NOMO-1 treated with DMSO at 0.1 percent for 48 hours (cell line): ENCODE measurements around the gene BRD7.

Source experiments
- DNase-seq: peaks from one replicate; lab custom pipeline; 2025; ENCODE audit not compliant: unreplicated experiment; lab: John Stamatoyannopoulos, UW

Gene BRD7

DNA sequence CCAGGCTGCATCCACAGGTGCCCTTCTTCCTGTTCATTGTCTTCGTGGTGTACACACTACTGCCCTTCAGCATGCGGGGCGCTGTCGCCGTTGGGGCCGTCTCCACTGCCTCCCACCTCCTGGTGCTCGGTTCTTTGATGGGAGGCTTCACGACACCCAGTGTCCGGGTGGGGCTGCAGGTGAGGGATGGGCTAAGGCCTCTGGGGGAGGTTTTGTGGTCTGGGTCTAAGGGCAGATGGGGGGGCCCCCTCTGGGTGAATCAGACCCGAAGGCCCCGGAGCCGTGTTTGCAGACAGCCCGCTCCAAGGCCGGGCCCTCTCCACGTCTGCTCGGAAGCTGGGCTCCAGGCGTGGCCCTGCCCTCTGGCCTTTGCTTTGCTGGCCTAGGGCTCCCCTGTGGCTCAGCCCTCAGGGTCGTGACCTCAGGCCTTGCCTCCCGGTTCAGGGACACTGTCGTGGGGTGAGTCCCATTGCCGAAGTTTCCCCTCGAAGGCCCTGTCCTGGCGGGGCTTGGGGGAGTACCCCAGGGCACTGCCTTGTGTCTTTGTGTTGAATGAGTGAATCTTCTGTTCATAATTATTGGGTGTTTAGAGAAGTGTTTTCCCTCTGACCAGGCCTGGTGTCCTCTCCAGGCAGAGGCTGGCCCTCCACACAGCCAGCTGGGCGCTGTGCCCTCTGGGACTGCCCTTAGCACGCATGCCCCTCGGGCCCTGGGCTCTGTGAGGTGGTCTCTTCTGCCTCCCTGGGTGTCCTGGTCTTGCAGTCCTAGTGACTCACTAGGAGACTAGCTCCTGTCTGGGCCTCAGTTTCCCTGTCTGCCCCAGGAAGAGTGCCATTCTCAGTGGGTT, 76.8 kb downstream of the BRD7 start:
- no peak for DNase-seq

DNA sequence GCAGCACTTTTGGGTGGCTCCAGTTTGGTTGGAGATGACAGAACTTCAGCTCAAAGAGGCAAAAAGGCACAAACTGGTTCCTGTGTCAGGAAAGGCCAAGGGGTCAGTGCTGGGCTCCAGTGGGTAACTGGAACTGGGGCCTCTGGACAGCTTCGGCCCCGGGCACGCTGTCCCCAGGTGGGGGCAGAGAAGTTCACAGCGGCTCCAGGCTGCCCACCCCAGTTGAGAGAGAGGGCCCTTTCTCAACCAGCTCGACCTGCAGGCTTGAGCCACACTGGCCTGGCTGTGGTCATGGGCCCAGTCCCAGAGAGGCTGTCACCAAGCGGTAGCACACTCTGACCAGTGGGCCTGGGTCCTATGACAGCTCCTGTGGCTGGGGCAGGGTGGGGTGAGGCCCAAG, 77.9 kb downstream of the BRD7 start:
- DNase-seq = no peak

DNA sequence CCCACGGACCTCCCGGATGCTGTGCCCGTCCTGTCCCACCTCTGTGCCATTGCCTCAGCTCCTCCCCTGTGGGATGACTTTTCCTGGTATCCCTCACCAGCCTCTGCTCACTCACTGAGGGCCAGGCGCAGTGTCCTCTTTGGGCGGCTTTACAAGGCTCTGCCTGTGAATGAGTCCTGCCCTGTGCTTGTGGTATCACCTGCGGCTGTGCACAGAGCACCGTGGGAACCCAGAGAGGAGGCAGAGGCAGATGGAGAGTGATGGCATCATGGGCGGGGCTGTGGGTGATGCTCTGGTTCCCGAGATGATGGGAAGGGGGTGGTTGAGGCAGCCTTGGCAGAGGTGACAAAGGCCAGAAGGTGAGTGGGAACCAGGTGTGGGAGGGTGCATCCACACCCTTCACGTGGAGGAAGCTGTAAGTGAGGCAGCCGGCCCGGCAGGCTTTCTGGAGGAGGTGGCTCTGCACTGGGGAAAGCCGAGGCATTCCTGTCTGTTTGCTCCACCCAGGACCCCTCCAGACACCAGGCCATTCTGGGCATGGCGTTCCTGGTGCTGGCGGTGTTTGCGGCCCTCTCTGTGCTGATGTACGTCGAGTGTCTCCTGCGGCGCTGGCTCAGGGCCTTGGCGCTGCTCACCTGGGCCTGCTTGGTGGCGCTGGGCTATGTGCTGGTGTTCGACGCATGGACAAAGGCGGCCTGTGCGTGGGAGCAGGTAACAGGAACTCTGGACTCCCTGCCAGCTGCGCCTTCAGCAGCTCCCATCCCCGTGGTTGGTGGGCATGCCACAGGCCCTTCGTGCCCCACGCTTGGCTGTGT, 78.6 kb downstream of the BRD7 start:
- no peak for DNase-seq

DNA sequence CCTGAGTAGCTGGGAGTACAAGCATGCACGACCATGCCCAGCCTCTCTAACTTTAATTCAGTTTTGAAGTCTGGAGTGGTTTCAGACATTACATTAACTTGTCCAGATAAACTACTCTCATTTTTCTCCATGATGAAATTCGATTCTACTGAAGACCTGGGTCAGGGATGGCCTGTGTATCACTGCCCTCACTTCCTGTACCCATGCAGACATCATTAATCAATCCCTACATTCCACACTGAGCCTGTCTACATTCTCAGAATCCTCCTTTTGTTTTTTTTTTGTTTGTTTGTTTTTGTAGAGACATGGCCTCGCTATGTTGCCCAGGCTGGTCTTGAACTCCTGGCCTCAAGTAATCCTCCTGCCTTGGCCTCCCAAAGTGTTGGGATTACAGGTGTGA, 79.9 kb downstream of the BRD7 start:
- DNase-seq = no peak

DNA sequence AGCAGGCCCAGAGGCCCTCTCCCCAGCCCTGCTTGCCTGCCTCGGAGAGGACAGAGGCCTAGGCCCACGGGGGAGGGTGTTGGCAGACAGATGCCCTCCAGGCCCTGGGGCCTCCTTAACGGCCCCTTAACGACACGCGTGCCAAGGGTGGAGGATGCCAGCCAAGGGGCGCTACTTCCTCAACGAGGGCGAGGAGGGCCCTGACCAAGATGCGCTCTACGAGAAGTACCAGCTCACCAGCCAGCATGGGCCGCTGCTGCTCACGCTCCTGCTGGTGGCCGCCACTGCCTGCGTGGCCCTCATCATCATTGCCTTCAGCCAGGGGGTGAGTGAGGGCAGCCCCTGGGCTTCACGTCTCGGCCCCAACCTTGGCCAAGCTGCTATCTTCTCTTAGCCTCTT, 80.8 kb downstream of the BRD7 start:
- DNase-seq = no peak

DNA sequence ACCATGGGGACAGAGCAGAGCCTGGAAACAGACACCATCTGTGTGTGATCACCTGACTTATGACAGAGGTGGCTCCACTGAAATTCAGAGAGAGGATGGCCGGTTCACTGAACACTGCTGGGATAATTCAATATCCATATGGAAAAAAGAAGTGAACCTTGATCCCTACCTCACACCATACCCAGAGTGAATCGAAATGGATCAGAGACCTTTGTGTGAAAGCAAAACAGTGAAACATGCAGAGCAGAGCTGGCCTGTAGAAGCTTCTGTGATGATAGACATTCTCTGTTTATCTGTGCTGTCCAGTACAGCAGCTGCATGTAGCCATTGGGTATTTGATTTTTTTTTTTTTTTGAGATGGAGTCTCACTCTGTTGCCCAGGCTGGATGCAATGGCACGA, 82.1 kb downstream of the BRD7 start:
- DNase-seq = no peak

DNA sequence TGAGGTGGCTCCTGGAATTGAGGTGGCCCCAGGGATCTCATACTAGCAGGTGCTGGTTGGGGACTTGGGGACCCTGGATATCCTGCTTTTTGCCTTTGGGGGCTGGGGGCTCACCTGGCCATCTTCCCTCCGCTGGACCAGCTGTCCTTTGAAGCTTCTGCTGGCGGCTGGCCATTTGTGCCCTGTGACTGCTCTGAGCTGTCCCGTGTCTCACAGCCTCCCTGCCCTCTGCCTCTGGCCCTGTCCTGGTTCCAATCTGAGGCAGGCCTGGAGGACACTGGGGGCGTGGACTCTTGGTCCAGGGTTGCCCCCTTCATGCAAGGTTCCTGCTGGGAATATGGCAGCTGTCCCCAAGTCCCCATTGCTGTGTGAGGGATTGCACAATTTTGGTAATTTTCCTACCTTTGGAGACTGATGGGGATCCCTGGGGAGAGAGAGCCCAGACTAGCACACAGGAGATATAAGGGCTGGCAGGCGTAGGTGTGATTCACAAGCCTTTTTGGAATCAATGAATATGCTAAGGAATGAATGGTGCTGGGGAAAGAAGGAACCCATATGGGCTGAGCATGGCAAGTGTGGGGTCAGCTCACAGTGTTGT, 83.3 kb downstream of the BRD7 start:
- no peak for DNase-seq

DNA sequence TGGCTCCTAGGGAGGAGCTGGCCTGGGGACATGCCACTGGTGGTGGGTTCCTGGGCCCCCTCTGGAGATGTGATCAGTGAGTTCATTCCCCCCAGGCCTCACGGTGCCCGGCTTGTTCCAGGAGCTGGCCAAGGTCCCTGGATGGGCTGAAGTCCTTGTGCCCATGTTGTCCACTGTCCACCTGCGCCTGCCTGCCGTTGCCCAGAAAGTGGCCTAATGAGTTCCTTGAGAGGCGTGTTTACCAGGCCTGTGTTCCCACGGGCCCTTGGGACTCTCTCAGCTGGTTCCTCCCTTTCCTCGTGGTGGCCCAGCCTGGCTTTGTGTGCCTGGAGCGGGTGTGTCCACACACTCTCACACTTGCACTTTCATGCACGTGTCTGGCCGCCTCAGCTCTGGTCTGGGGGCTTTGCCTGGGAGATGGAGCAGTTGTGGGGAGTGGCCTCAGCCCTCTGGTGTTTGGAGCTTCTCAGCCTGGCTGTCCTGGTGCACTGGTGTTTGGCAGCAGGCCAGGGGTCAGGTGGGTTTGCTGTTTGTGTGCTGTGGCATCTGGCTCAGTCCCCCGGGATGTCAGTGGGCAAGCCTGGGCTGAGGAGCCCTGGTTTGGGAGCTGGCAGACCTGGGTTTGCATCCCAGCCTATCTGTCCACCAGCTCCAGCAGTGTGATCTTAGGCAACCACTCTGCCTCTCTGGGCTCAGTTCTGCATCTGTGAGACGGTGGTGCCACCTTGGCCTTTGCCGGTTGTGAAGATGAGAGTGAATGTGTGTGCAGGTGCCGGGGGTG, 84.5 kb downstream of the BRD7 start:
- DNase-seq = no peak

DNA sequence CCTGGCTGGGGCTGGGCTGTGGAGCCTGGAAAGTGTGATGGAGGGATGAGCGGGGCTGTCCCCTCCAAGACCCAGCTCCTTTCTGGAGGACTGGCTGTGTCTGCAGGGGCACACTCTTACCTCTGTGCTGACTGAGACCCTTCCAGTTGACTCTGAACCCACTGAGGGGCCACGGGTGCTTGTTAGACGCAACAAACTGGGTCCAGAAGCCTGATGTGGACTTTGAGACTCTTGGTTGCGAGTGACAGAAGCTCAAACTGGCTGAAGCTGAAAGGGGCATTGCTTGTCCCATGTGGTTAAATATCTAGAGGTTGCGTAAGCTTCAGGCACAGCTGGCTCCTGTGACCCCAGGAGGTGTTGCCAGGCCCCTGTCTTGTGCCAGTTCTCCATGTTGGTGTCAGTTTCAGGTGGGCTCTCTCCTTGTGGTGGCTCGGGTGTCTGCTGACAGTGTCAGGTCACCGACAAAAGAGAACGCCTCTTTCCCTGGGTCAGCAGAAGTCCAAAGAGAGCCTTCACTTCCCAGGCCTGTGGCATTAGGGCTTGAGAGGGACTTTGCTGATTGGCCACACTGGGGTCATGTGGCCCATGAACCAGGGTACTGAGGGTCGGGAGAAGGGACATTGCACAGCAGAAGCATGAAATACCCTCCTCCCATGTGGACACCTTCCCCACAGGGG, 85.7 kb downstream of the BRD7 start:
- DNase-seq = peak; percentile 59

DNA sequence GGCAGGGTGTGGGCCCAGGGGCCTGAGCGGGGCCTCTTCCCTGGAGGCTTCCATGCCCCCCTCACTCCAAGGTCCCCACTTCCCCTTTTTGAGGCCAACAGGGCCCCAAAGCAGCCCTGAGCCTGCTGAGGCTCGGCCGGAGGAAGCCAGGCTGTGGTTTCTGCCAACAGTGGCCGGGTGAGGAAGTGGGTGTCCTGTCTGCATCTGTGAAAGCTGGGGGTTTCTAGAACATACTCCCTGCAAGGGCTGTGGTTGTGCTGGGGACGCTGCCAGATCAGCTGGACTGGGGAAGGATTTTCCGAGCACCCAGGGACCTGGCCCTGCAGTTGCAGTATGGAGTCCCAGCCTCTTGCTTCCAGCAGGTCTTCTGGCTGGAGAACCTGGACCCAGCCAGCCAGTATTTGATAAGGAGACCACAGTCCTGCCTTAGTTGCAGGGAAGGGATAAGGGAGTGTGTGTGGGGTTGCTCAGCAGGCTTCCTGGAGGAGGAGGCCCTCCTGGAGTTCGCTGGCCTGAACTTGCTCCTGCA, 86.7 kb downstream of the BRD7 start:
- DNase-seq = peak; percentile 97

DNA sequence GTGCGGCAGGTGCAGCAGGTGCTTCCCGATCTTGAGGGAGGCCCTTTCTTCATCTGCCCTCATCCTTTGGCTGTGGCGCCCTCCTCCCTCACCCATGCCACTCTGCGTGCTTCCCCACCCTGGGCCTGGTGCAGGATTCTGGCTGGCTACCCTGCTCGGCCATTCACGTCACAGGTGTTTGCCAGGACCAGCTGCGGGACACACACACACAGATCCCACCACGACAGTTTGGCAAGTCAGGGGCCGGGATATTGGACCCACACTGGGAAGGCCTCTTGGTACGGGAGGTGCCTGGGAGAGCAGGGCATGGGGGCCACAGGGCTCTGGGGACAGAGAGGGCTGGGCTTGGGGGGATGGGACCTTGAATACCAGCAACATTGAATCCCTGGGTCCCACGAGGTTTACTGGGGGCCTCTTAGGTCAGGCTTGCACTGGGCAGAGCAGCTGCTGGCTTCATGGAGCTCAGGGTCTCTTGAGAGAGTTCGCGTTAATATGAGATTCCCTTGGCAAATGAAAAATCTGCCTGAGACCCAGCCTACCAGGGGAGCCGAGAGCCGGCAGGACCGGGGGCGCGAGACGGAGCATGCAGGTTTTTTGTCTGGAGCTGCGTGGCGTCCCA, 87.3 kb downstream of the BRD7 start:
- no peak for DNase-seq

DNA sequence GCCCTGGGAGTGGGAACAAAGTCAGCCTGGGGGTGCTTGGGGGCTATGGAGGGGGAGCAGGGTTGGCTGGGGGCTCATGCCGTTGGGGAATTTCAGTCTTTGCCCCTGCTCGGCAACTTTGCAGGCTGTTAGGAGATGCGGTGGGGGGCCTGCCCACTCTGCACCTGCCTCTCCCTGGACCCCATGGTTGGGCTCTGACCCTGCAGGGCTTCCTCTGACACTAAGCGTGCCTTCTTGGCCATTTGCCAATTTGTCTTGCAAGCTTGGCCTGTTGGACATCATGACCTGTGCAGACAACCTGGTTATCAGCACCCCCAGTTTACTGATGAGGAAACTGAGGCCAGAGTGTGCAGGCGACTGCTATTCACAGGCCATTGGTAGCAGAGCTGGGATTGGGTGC, 87.9 kb downstream of the BRD7 start:
- no peak for DNase-seq

DNA sequence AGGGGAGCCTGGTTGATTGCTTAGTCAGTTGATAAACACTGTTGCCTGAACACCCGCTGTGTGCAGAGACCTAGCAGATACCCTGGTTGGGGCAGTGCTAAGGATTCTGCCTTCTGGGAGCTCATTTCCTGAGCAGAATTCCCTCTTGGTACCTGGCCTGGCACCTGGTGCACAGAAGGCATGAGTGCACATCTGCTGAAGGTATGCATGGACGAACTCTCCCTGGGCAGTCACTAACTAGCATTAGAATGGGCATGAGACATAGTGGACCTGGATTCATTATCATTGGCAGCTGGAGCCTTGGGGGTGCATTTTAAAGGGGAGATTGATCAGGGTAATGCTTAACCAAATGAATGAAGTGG, 89.3 kb downstream of the BRD7 start:
- DNase-seq = no peak

DNA sequence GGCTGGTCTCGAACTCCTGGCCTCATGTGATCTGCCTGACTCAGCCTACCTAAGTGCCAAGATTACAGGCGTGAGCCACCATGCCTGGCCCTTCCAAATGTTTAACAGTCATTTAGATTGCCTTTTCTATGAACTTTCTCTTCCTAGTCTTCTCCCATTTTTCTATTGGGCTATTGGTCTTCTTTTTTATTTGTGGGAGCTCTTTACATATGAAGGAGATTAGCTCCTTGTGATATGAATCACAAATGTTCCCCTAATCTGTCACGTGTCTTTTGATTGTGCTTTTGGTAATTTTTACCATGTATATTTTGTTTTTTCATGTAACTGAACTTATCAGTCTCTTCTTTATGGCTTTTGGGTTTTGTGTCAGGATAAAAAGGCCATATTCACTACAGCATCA, 90.5 kb downstream of the BRD7 start:
- no peak for DNase-seq

DNA sequence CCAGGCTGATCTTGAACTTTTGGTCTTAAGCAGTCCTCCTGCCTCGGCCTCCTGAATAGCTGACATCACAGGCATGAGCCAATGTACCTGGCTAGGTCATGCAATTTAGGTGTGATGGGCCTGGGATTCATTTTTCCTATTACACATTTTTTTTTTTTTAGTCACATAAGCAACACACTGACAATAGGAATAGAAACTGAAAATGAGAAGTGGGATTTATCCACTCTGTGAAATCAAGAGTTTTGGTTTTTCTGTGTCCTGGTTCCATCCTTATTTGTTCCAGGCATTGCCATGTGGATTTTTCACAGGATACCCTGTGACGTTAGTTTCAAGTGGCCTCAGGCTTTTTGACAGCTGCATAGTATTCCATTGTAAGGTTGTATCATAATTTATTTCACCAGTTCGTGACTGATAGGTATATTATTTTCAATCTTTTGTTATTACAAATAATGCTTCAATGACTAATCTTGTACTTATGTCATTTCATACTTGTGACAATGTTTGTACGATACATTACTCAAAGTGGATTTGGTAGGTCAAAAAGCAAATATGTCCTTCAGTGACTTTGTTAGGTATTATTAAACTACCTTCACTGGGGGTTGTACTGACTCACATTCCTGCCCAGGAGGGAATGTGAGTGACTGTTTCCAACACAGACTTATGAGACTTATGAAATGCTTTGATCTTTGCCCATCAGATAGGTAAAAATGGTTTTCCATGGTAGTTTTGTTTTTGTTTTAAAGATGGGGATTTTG, 91.8 kb downstream of the BRD7 start:
- DNase-seq = peak; percentile 65

DNA sequence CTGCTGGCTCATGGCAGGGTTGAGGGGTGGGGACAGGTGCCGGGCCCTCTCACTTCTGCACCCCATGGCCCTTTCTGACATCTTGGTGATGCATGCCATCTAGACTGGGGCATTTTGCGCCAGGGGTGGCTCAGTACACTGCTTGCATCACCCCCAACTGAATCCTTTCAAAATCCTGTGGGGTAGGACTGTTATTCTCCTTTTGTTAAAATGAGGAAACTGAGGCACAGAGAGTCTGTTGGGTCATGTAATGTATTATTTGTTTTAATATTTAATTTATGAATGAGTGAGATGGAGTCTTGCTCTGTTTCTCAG, 92.5 kb downstream of the BRD7 start:
- DNase-seq = no peak

DNA sequence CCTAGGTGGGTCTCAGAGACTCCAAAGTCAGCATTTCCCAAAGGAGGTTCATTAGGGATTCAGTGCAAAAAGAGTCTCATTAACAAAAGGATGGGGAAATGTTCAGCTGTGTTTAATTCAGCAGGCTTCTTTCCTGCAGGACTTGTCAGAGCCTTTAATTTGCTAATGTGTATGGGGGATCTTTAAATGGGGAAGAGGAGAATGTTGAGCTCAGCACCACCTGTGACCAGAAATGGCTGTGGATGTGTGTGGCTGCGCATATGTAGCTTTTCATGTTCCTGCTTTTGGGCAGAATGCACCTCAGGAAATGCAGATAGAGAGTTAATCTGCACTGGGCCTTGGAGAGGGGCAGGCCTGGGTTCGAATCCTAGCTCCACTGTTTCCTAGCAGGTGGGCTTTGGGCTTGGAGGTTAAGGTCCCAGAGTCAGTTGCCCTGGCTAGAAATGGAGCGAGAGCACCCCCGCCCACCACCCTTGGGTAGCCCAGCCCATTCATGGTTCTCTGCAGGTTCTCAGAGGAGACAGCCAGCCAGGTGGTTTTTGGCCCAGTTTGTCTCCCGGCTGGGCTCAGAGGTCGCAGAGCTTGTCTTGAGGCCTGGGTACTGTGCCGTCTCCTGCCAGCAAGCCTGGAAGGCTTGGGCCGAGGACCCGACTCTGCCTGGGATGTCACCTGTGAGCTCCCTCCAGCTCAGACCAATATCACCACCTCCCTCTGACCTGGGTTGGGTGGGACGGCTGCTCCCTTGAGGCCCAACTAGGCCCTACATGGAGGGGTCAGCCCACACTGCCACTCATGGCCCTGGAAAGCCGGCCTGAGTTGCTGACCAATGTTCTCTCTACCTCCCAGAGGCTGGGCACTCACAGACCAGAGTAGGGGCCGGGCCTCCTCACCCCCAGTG, 93.1 kb downstream of the BRD7 start:
- DNase-seq = peak; percentile 10

DNA sequence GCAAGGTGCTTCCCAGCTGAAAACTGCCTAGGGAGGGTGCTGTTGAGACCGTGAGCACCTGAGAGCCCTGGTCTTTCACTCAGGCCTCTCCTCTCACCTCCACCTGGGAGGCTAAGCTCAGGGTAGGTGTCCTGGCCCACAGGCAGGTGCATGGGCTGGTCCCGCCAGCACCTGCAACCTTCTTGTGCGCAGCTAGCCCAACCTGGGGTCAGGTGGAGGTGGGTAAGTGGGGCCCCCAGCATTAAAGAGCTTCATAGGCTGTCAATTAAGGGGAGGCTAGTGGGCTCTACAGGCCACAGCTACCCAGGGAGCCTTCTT, 93.7 kb downstream of the BRD7 start:
- DNase-seq = no peak
